Esophagus squamous epithelium (tissue), 5 donors: ENCODE results near the gene RELN. TPM values are rescaled to one million over a fixed set of nuclear protein-coding genes. Genes with fewer than 3 reads are reported as not detected.

Experiments used
- DNase-seq: peaks from one replicate; lab custom pipeline; 2025; lab: John Stamatoyannopoulos, UW
- H3K27ac ChIP-seq, 4 donors: fragments of 200-600 bp; sonication (generic); one replicate each; pipeline ENCODE4 v1.5.1; 2016 to 2019; ENCODE audit warnings: mild to moderate bottlenecking in 1 of 4
- H3K27me3 ChIP-seq, 4 donors: fragments of 200-600 bp; sonication (generic); 1 replicate in 3 of 4; 2 replicates in 1 of 4; pipeline versions ENCODE4 v1.5.1 to v1.6.0; 2017 to 2021; ENCODE audit warnings: antibody characterized with exemption in 1 of 4
- H3K36me3 ChIP-seq, 3 donors: fragments of 200-600 bp; sonication (generic); one replicate each; pipeline ENCODE4 v1.5.1; 2016 to 2019
- H3K4me1 ChIP-seq, 3 donors: fragments of 200-600 bp; sonication (generic); one replicate each; pipeline ENCODE4 v1.5.1; 2017 to 2019
- H3K4me3 ChIP-seq, 4 donors: fragments of 200-600 bp; sonication (generic); 1 replicate in 3 of 4; 2 replicates in 1 of 4; pipeline ENCODE4 v1.5.1; 2016 to 2019; ENCODE audit warnings: mild to moderate bottlenecking in 2 of 4, moderate library complexity in 1 of 4
- H3K9me3 ChIP-seq, 3 donors: fragments of 200-600 bp; sonication (generic); one replicate each; pipeline ENCODE4 v1.5.1; 2016 to 2019
- POLR2A ChIP-seq, 4 donors: fragments of 450-650 bp; IDR thresholded peaks; one replicate each; pipeline ENCODE4 v1.6.1; 2017; ENCODE audit warnings: antibody characterized with exemption in 4 of 4, mild to moderate bottlenecking in 4 of 4, moderate library complexity in 3 of 4
- WGBS, 2 donors: methylation state at CpG; one replicate each; pipeline ENCODE4 v1.1.5; 2018; 5-methylcytosine and 5-hydroxymethylcytosine counted together
- intact Hi-C: fragments of 100-400 bp; cut with DNase I; formaldehyde crosslinking; loops from one replicate; pipeline ENCODE4 v1.15.0; 2022
- total RNA-seq, 4 donors: library from RNA; depleted of rRNA; stranded (reverse); fragments of >200 nt; gene quantifications; one replicate each; pipeline ENCODE4 v1.1.0, GENCODE V29; 2016
- TF ChIP-seq, protein P1 (sequence below), 6 experiments: fragments of 450-650 bp in 4 of 6; fragments of 200-600 bp in 2 of 6; sonication (generic) in 2 of 6; IDR thresholded peaks; one replicate each; pipeline ENCODE4 v1.5.1; 2016 to 2019; ENCODE audit warnings: antibody characterized with exemption in 6 of 6, mild to moderate bottlenecking in 4 of 6, moderate library complexity in 4 of 6
- donor health status: DM: yes; HTN: yes; CAD: no.

The RELN gene
- total RNA-seq, 4 donors from 2014 or later, result 0.68 to 6.5 (median 1.00) TPM

DNA sequence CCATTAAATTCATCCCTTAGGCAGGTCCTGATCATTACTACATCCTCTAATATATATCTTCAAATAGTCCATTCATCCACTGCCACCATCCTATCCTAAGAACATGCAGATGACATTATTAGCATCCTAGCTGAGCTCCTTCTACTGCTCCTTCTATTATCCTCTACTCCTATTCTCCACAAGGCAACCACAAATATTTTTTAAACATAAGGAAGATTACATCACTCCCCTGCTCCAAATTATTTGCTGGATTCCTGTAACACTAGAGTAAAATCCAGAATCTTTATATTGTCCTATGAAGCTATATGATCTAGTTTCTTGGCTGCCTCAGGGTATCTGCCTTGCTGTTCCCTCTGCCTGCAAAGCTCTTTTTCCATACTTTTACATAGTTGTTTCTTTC, 367.2 kb downstream of the RELN start:
- TF ChIP-seq, protein P1, sequence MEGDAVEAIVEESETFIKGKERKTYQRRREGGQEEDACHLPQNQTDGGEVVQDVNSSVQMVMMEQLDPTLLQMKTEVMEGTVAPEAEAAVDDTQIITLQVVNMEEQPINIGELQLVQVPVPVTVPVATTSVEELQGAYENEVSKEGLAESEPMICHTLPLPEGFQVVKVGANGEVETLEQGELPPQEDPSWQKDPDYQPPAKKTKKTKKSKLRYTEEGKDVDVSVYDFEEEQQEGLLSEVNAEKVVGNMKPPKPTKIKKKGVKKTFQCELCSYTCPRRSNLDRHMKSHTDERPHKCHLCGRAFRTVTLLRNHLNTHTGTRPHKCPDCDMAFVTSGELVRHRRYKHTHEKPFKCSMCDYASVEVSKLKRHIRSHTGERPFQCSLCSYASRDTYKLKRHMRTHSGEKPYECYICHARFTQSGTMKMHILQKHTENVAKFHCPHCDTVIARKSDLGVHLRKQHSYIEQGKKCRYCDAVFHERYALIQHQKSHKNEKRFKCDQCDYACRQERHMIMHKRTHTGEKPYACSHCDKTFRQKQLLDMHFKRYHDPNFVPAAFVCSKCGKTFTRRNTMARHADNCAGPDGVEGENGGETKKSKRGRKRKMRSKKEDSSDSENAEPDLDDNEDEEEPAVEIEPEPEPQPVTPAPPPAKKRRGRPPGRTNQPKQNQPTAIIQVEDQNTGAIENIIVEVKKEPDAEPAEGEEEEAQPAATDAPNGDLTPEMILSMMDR (IDR thresholded peaks at IDR 0.05), result no peak
- TF ChIP-seq POLR2A (IDR thresholded peaks at IDR 0.05), result no peak
- H3K27me3 ChIP-seq, result no peaks in the 10 kb centered on the region
- H3K36me3 ChIP-seq, result no peaks in the 10 kb centered on the region
- H3K27ac ChIP-seq, result no peak overlapping the region
- H3K4me3 ChIP-seq, result no peak overlapping the region
- no peaks in the 10 kb centered on the region for H3K4me1 ChIP-seq
- DNase-seq, result no peak
- H3K9me3 ChIP-seq, result no peaks in the 10 kb centered on the region
- intact Hi-C loops, result no loop called here

DNA sequence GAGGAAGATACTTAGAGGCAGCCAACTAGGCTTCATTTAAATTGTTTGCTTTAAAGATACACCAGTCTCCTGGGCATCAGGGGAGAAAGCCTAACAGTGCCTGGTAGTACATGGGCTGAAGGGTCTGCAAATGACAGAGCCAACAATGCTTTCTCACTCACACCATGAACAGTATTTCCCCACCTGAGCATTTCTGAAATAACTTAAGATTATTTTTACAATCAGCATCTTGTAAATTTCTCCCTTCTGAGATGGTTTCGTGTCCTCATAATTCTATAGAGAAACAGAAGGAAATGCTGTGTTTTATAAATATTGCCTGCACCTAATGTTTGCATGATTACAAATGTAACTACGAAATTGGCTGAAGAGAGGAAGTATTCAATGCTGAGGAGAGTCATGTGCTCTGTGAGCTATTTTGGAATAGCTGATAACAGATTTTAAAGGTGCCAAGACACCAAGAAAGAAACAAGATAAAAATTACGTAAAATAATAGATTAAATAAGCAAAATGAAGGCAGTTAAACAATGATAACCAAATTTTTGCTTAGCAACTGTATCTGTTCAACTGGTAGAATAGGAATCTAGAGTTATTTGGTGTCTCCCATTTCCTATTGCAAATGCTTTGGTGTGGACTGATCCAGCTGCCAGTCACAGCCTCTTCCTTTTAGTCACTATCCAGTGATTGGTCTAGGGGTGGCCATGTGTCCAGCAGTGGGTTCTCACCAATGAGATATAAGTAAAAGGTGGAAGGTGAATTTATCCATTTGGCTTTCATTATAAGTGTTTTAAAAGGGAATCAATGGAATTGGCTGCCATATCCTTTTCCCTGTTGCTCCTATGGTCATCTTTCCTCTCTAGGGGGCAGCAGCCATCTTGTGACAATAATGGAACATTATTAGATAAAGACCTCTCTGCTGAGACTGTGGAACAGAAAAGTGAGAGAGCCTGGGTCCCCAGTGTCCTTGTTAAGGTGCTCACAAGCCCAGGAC, 375.5 kb downstream of the RELN start:
- no peaks in the 10 kb centered on the region for H3K36me3 ChIP-seq
- no peaks in the 10 kb centered on the region for H3K4me1 ChIP-seq
- no peak overlapping the region for H3K4me3 ChIP-seq
- 37 to 50% methylated on average over 3 of the region's 3 CpGs for WGBS, 2 donors
- intact Hi-C loops, result no loop called here
- no peaks in the 10 kb centered on the region for H3K27me3 ChIP-seq
- H3K9me3 ChIP-seq, result no peaks in the 10 kb centered on the region
- TF ChIP-seq POLR2A (IDR thresholded peaks at IDR 0.05), result no peak
- TF ChIP-seq, protein P1 (IDR thresholded peaks at IDR 0.05), result no peak
- DNase-seq, result no peak
- H3K27ac ChIP-seq, result no peak overlapping the region

DNA sequence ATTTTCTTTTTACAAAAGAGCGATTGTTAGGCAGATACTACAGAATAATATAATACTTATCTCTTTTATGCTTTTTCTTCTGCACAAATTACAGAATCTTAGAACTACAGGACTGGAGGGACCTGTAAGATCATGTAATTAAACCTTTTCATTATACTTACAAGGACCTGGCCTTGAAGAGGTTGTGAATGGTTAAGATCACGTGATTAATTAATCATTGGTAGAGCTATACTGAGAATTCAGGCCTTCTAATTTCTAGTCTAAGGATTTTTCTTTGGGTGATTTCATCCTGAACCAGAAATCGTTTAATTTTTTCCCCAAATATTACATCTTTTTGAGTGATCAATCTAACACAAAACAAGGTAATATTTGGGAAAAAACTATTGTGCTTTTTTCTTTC, 379.7 kb downstream of the RELN start:
- no peak for TF ChIP-seq POLR2A (IDR thresholded peaks at IDR 0.05)
- TF ChIP-seq, protein P1 (IDR thresholded peaks at IDR 0.05), result no peak
- intact Hi-C loops, result no loop called here
- WGBS, 2 donors, result 66 to 73% methylated on average over 3 of the region's 3 CpGs

DNA sequence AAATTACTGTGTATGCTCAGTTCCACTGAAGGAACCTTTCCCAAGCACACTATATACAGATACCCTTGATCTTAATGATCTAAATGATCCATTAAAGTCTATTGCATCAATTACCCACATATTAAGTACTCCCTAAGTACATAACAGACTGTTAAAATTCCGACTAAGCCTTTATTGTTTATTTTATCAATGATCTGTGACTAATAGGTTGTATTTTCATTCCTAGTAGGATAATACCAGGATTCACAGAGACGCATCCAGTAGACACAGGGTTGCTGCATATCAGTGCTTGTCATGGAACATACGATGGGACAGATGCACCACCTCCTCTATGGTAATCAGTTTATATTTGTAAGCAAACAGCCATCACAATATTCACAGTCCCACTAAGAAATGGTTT, 383.8 kb downstream of the RELN start:
- no peak overlapping the region for H3K27ac ChIP-seq
- no peaks in the 10 kb centered on the region for H3K4me1 ChIP-seq
- H3K27me3 ChIP-seq, result no peaks in the 10 kb centered on the region
- intact Hi-C loops, result no loop called here
- 33 to 39% methylated on average over 3 of the region's 3 CpGs for WGBS, 2 donors
- TF ChIP-seq POLR2A (IDR thresholded peaks at IDR 0.05), result no peak
- TF ChIP-seq, protein P1 (IDR thresholded peaks at IDR 0.05), result no peak
- DNase-seq, result no peak
- H3K4me3 ChIP-seq, result no peak overlapping the region
- no peaks in the 10 kb centered on the region for H3K36me3 ChIP-seq
- no peaks in the 10 kb centered on the region for H3K9me3 ChIP-seq

More for the DNA sequence above, 379.7 kb downstream of the RELN start:
- Histone ChIP-seq H3K27ac (no peak overlapping the region), H3K4me3 (no peak overlapping the region), H3K36me3 (no peaks in the 10 kb centered on the region), H3K4me1 (no peaks in the 10 kb centered on the region), H3K9me3 (no peaks in the 10 kb centered on the region), H3K27me3 (no peaks in the 10 kb centered on the region)
- no peak for DNase-seq

DNA sequence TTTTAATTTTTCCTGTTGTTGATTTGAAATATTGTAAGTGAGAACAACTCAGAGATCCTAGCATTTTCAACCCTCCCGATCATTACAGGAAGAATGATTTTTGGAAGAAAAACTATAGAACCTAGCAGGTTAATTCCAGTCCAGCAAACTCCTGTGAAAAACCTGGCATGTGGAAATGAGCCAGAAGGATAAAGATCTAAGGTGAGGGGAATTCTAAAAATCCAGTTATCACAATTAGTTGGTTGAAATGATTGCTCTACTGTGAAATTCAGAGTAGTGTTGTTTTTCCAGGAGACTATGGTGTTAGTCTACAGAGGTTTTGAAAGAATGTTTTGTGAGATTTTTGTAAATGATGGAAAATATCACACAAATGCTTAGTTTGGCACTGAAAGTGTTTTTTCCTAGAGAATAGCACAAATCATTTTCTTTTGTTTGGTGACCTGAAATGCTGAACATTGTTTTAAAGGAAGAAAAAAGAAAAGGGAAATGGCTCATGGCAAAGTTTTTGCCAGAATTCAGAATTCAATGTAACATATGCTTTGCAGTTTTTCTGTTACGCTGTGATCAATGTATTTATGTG, 391.0 kb downstream of the RELN start:
- WGBS, 2 donors, result 70% methylated on average over 2 of the region's 2 CpGs
- no peak for DNase-seq

More for the DNA sequence above, 391.0 kb downstream of the RELN start:
- H3K4me3 ChIP-seq, result no peak overlapping the region
- TF ChIP-seq POLR2A (IDR thresholded peaks at IDR 0.05), result no peak
- TF ChIP-seq, protein P1 (IDR thresholded peaks at IDR 0.05), result no peak
- no peaks in the 10 kb centered on the region for H3K36me3 ChIP-seq
- no peaks in the 10 kb centered on the region for H3K27me3 ChIP-seq
- no peaks in the 10 kb centered on the region for H3K9me3 ChIP-seq
- intact Hi-C loops, result no loop called here
- H3K27ac ChIP-seq, result no peak overlapping the region
- no peaks in the 10 kb centered on the region for H3K4me1 ChIP-seq
